Endodermal cell (in vitro differentiated cells): ENCODE measurements around the gene HLCS. TPM values are rescaled to one million over a fixed set of nuclear protein-coding genes. Genes with fewer than 3 reads are reported as not detected.

ENCODE experiments used
- DNase-seq: peaks from one replicate; pipeline ENCODE4 v3.0.0-alpha.2; 2017
- H3K27ac ChIP-seq: 2 replicates; pipeline ENCODE4 v1.5.1; 2013; ENCODE audit warnings: mild to moderate bottlenecking, low read depth, low read length, moderate library complexity
- H3K27me3 ChIP-seq: 2 replicates; pipeline ENCODE4 v1.6.1; 2013; ENCODE audit warnings: mild to moderate bottlenecking, low read length, moderate library complexity; ENCODE audit not compliant: insufficient read depth, control insufficient read depth, poor library complexity, severe bottlenecking
- H3K36me3 ChIP-seq: 2 replicates; pipeline ENCODE4 v1.7.0; 2013; ENCODE audit warnings: mild to moderate bottlenecking, low read length, moderate library complexity; ENCODE audit not compliant: control insufficient read depth, insufficient read depth
- H3K4me1 ChIP-seq: one replicate; pipeline ENCODE4 v1.7.0; 2013; ENCODE audit warnings: low read length; ENCODE audit not compliant: control insufficient read depth, insufficient read depth
- H3K4me3 ChIP-seq: 2 replicates; pipeline ENCODE4 v1.5.1; 2013; ENCODE audit warnings: mild to moderate bottlenecking, low read length, moderate library complexity
- H3K9ac ChIP-seq: 2 replicates; pipeline ENCODE4 v1.6.1; 2013; ENCODE audit warnings: mild to moderate bottlenecking, low read length, moderate library complexity; ENCODE audit not compliant: poor library complexity, severe bottlenecking; ENCODE audit errors: extremely low read depth
- H3K9me3 ChIP-seq: 2 replicates; pipeline ENCODE4 v1.6.1; 2013; ENCODE audit warnings: mild to moderate bottlenecking, low read length, moderate library complexity; ENCODE audit not compliant: control insufficient read depth
- H3K27ac Mint-ChIP-seq: 2 replicates; pipeline ENCODE4 v1.8.0; 2020; ENCODE audit warnings: mixed read lengths
- H3K27me3 Mint-ChIP-seq: 2 replicates; pipeline ENCODE4 v1.8.0; 2021; ENCODE audit warnings: mild to moderate bottlenecking, mixed read lengths; ENCODE audit not compliant: insufficient read depth
- H3K36me3 Mint-ChIP-seq: 2 replicates; pipeline ENCODE4 v1.8.0; 2020; ENCODE audit warnings: low read depth, mixed read lengths
- H3K4me1 Mint-ChIP-seq: 2 replicates; pipeline ENCODE4 v1.8.0; 2020; ENCODE audit warnings: mixed read lengths
- H3K4me3 Mint-ChIP-seq: 2 replicates; pipeline ENCODE4 v1.8.0; 2020; ENCODE audit warnings: mild to moderate bottlenecking, moderate library complexity, mixed read lengths
- H3K9me3 Mint-ChIP-seq: 2 replicates; pipeline ENCODE4 v1.8.0; 2020; ENCODE audit warnings: mild to moderate bottlenecking, mixed read lengths
- CTCF ChIP-seq: fragments of 200-600 bp; sonication (generic); conservative IDR thresholded peaks from 2 replicates; pipeline ENCODE4 v1.5.0; 2021; ENCODE audit warnings: antibody characterized with exemption, mild to moderate bottlenecking
- WGBS, 2 experiments: methylation state at CpG; one replicate each; pipeline versions ENCODE4 v1.1.5 to v1.1.7; 2013; ENCODE audit warnings: missing lambda C conversion rate in 2 of 2, mixed read lengths in 1 of 2; ENCODE audit not compliant: insufficient coverage in 1 of 2, insufficient read length in 1 of 2; 5-methylcytosine and 5-hydroxymethylcytosine counted together
- total RNA-seq, 2 donors: library from RNA; stranded (reverse); fragmentation: NEBNext Ultra II Directional in 1 of 2; extraction: Animal tissue kit (Norgen Biotek cat#: 25700) in 1 of 2; gene quantifications; 2 replicates in 1 of 2; 3 replicates in 1 of 2; pipeline ENCODE4 v1.2.1, GENCODE V29; 2021

Gene HLCS
- total RNA-seq, 2 donors from 2014 or later: 25.0 to 30.1 TPM

GRCh38 chr21:36988536-36988935 lies 22.1 kb upstream of the HLCS start:
- H3K36me3 ChIP-seq: no peaks in the 10 kb centered on the region

DNA sequence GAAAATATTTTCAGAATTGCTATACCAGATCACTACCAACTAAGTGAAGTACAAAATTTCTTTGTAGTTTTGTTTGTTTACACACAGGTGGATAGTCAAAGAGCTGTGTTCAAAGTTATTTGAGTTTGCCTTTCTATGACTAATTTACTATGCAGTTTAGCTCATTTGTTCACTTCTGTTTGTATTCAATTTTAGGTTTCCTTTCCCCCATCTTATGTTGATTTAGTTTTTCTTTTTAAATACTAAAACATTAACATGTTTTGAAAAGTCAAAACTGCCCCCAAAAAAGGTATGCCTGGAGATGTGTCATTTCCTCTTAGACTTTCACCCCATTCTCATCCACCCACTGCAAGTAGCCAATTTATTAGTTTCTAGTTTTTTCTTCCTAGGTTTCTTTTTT lies 21.4 kb upstream of the HLCS start:
- H3K36me3 ChIP-seq: no peaks in the 10 kb centered on the region

More at GRCh38 chr21:36988536-36988935, 22.1 kb upstream of the HLCS start:
- Mint-ChIP-seq H3K4me3 (no peak overlapping the region), H3K36me3 (peaks cover 10% of the 10 kb centered on the region), H3K27me3 (peaks cover 10% of the 10 kb centered on the region), H3K4me1 (peaks cover 11% of the 10 kb centered on the region), H3K27ac (no peak overlapping the region), H3K9me3 (peaks cover 5% of the 10 kb centered on the region)
- WGBS, 2 experiments: 96% methylated on average over 4 of the region's 4 CpGs; no CpG with 5 or more reads in 1 of the 2 experiments
- no peak overlapping the region for H3K9ac ChIP-seq
- no peak overlapping the region for H3K27ac ChIP-seq
- TF ChIP-seq CTCF: no peak
- no peaks in the 10 kb centered on the region for H3K4me1 ChIP-seq
- H3K4me3 ChIP-seq: no peak overlapping the region
- peaks cover 4% of the 10 kb centered on the region for H3K9me3 ChIP-seq
- peaks cover 8% of the 10 kb centered on the region for H3K27me3 ChIP-seq
- no peak for DNase-seq

DNA sequence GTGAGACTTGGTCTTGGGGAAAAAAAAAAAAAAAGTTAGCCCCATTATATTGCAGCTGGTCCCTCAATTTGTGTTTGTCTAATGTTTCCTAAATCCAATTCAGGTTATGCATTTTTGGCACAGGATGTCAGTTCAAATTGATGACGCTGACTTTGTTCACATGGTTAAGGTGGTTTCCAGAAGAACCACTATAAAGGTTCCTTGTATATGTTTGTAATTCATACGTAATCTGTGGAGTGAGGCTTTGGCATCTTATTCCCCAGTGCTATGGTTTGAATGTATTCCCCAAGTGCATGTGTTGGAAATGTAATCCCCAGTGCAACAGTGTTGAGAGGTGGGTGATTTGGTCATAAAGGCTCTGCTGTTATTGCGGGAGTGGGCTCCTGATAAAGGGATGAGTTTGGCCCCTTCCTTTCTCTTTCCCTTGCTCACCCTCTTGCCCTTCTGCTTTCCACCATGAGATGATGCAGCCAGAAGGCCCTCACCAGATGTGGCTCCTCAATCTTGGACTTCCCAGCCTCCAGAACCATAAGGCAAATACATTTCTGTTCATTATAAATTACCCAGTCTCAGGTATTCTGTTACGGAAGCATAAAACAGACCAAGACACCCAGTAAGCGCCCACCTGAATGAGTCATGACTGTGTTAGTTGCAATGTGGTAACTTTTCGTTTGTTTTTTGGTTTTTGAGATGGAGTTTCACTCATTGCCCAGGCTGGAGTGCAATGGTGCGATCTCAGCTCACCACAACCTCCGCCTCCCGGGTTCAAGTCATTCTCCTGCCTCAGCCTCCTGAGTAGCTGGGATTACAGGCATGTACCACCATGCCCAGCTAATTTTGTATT lies 19.5 kb upstream of the HLCS start:
- peaks cover 10% of the 10 kb centered on the region for H3K36me3 Mint-ChIP-seq

More for the DNA sequence above, 21.4 kb upstream of the HLCS start:
- Mint-ChIP-seq H3K27me3 (peaks cover 8% of the 10 kb centered on the region), H3K9me3 (peaks cover 5% of the 10 kb centered on the region), H3K36me3 (peaks cover 10% of the 10 kb centered on the region), H3K4me3 (no peak overlapping the region), H3K27ac (no peak overlapping the region), H3K4me1 (peaks cover 11% of the 10 kb centered on the region)
- H3K4me3 ChIP-seq: no peak overlapping the region
- no peak for TF ChIP-seq CTCF
- no peak for DNase-seq
- no peaks in the 10 kb centered on the region for H3K4me1 ChIP-seq
- H3K27me3 ChIP-seq: peaks cover 8% of the 10 kb centered on the region
- H3K9me3 ChIP-seq: peaks cover 4% of the 10 kb centered on the region
- H3K27ac ChIP-seq: no peak overlapping the region
- no peak overlapping the region for H3K9ac ChIP-seq

More for the DNA sequence above, 19.5 kb upstream of the HLCS start:
- DNase-seq: no peak
- no peaks in the 10 kb centered on the region for H3K36me3 ChIP-seq
- peaks cover 9% of the 10 kb centered on the region for H3K4me1 Mint-ChIP-seq
- H3K9me3 Mint-ChIP-seq: peaks cover 5% of the 10 kb centered on the region
- peaks cover 15% of the 10 kb centered on the region for H3K27me3 Mint-ChIP-seq
- no peak overlapping the region for H3K4me3 Mint-ChIP-seq
- no peak overlapping the region for H3K27ac Mint-ChIP-seq
- H3K9ac ChIP-seq: no peak overlapping the region
- H3K27ac ChIP-seq: no peak overlapping the region
- peaks cover under 1% of the 10 kb centered on the region for H3K27me3 ChIP-seq
- no peak for TF ChIP-seq CTCF
- no peak overlapping the region for H3K4me3 ChIP-seq
- 96 to 100% methylated on average over 1 to 9 of the region's 9 CpGs for WGBS, 2 experiments
- H3K4me1 ChIP-seq: no peaks in the 10 kb centered on the region
- H3K9me3 ChIP-seq: peaks cover 4% of the 10 kb centered on the region
